ENCODE data around the gene PODXL. TPM values are rescaled to one million over a fixed set of nuclear protein-coding genes. Genes with fewer than 3 reads are reported as not detected.

Gene PODXL
- total and polyA plus RNA-seq, 2 of the 8 experiments (the other 6 are each of a cell fraction or from before 2014, with no cell fraction given), result 638 to 925 TPM

- no peak for TF ChIP-seq RAD21 (IDR thresholded peaks at IDR 0.05 in 1 of 2, conservative IDR thresholded peaks at IDR 0.05 in 1 of 2; ENCODE audit: low read depth in 2 of 2, low read length in 2 of 2)
- TF ChIP-seq RBBP5 (IDR thresholded peaks at IDR 0.05; ENCODE audit: borderline replicate concordance, low read depth, low read length), result no peak
- no peak for TF ChIP-seq ASH2L (IDR thresholded peaks at IDR 0.05; ENCODE audit: low read length)
- TF ChIP-seq BACH1 (IDR thresholded peaks at IDR 0.05; ENCODE audit: low read length), result no peak
- no peak for TF ChIP-seq EP300 (IDR thresholded peaks at IDR 0.05; ENCODE audit: borderline replicate concordance in 1 of 2, low read depth in 2 of 2, low read length in 2 of 2)
- TF ChIP-seq RFX5 (IDR thresholded peaks at IDR 0.05; ENCODE audit: borderline replicate concordance, low read depth, low read length), result no peak
- no peak for TF ChIP-seq SAP30 (IDR thresholded peaks at IDR 0.05; ENCODE audit: insufficient read depth, insufficient replicate concordance, low read length)
- TF ChIP-seq PHF8 (conservative IDR thresholded peaks at IDR 0.05; ENCODE audit: low read depth, low read length), result no peak
- TF ChIP-seq ZNF274 (IDR thresholded peaks at IDR 0.05; ENCODE audit: borderline replicate concordance, extremely low read depth, low read length), result no peak
Observed at GRCh38 chr7:131568970-131569369, 12.5 kb upstream of the PODXL start (continued).

Measured in H1 (cell line).